Thyroid gland (tissue), 4 donors: Measurements from ENCODE around the gene MUC6.

ENCODE experiments used
- POLR2A ChIP-seq, 2 donors: fragments of 450-650 bp; IDR thresholded peaks; one replicate each; pipeline ENCODE4 v1.6.1; 2017; ENCODE audit warnings: antibody characterized with exemption in 2 of 2, mild to moderate bottlenecking in 2 of 2, moderate library complexity in 1 of 2
- TF ChIP-seq, protein P1 (sequence below), 6 experiments: fragments of 200-600 bp in 3 of 6; fragments of 450-650 bp in 3 of 6; sonication (generic) in 3 of 6; IDR thresholded peaks; one replicate each; pipeline ENCODE4 v1.5.1; 2016 to 2019; ENCODE audit warnings: antibody characterized with exemption in 6 of 6, mild to moderate bottlenecking in 2 of 6, inconsistent platforms in 1 of 6, moderate library complexity in 1 of 6

- TF ChIP-seq POLR2A (IDR thresholded peaks at IDR 0.05), result no peak
- TF ChIP-seq, protein P1, sequence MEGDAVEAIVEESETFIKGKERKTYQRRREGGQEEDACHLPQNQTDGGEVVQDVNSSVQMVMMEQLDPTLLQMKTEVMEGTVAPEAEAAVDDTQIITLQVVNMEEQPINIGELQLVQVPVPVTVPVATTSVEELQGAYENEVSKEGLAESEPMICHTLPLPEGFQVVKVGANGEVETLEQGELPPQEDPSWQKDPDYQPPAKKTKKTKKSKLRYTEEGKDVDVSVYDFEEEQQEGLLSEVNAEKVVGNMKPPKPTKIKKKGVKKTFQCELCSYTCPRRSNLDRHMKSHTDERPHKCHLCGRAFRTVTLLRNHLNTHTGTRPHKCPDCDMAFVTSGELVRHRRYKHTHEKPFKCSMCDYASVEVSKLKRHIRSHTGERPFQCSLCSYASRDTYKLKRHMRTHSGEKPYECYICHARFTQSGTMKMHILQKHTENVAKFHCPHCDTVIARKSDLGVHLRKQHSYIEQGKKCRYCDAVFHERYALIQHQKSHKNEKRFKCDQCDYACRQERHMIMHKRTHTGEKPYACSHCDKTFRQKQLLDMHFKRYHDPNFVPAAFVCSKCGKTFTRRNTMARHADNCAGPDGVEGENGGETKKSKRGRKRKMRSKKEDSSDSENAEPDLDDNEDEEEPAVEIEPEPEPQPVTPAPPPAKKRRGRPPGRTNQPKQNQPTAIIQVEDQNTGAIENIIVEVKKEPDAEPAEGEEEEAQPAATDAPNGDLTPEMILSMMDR (IDR thresholded peaks at IDR 0.05), result no peak
Observed at GRCh38 chr11:1032310-1032891, 4.1 kb downstream of the MUC6 start.
